Stimulated activated CD8-positive, alpha-beta memory T cell treated with anti-CD3 and anti-CD28 coated beads, Interleukin-12 subunit alpha, Interleukin-12 subunit beta, amount 100 ng/mL, for 24 hours (primary cell): ENCODE measurements around the gene MACROD2.
"Not testable (repeated sequence)": the region's sequence is repeated elsewhere in the genome, so short reads cannot be mapped to it uniquely, and the experiment has no call there.

Experiments
- DNase-seq: peaks from one replicate; pipeline ENCODE4 v3.0.0-alpha.2; 2020; ENCODE audit errors: extremely low read depth

MACROD2 gene

DNA sequence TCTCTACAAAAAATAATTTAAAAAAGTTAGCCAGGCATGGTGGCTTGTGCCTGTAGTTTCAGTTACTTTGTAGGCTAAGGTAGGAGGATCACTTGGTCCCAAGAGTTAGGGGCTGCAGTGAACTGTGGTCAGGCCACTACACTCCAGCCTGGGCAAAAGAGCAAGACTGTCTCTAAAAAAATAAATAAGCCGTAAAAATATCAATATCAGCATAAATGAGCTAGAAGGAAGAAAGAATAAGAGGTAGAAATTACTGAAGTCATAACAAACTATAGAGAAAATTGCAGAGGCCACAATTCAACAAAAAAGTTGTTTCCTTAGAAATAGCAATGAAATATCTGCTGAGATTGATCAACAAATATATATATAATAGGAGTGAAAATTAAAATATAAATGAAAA lies 1169.4 kb downstream of the MACROD2 start:
- DNase-seq: no peak

DNA sequence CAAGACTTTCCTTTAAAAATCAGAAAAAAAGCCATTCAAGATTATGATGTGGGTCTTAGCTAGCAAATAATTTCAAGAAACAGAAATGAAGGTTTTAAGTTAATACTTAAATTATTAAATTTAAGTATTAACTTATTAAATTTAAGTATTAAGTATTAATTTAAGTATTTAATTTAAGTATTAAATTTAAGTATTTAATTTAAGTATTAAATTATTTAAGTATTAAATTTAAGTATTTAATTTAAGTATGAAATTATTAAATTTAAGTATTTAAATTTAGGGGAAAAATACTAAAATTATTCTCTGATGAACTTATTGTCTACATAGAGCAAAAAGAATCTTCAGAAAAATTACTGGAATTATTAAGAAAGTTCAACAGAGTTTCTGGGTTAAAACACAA lies 1171.4 kb downstream of the MACROD2 start:
- no peak for DNase-seq

DNA sequence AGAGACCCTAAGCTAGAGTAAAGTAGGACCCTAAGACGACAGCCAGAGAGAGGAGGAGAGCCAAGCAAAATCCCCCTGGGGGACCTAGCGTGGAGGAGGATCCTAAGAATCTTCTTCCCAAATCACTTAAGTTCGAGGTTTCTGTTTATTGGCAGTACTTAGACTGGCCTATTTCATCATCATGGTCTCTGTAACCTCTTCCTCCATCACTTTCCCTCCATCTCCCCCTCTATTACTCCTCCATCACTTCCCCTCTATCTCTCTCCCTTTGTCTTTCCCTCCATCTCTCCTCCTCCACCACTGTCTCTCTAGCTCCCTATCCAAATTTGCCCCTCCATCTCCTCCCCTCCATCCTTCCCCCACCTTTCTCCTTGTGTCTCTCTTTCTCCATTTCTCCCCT lies 1175.7 kb downstream of the MACROD2 start:
- DNase-seq: no peak

DNA sequence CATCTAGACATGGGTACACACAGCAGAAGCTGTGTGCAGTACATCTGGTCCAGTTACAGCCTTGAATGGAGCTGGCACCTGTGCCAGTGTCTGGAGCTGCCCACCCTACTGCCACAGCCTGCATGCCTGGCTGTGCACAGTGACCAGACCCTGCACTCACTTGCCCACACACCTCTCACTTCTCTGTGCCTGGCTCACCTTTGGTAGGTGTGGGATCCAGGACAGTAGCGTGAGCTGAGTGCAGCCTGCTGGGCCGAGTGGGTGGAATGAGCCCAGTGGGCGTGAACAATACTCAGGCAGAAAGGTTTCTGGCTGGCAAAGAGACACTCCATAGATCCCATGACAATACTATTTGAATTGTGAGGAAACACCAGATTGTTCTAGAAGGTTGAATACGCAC lies 1181.6 kb downstream of the MACROD2 start:
- no peak for DNase-seq

DNA sequence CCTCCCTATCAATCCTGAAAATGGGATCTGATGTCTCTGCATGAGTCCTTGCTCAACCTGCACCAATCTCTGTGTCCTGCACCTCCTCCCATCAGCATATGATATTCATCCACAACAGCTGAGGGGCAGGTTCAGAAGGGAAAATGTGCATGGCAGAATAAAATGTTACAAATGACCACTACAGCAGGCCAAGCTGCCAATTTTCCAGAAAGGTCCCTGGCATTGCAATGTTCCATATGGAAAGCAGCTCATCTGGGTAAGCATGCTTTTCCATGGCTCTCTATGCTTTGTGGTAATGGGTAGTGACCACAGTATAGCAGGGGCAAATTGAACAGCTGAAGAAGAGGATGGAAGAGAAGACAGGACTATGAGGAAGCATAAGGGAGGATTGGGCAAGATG lies 1183.3 kb downstream of the MACROD2 start:
- no peak for DNase-seq

DNA sequence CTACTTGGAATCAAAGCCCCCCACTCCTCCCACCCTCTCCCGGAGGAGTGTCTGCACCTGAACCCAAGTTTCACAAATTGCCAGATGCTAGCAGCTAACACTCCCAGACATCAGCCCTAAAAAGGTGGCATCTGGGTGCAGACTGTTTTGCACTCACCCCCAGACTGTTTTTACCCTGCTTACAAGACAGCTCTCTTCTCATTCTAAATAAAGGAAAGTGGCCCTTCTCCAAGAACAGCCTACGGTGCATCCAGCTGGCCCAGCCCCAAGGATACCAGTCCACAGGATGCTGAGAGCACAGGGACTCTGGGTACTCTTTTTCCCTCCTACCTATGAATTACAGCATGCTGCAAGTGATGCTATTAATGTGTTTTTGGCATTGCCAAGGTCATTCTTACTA lies 1184.1 kb downstream of the MACROD2 start:
- no peak for DNase-seq

DNA sequence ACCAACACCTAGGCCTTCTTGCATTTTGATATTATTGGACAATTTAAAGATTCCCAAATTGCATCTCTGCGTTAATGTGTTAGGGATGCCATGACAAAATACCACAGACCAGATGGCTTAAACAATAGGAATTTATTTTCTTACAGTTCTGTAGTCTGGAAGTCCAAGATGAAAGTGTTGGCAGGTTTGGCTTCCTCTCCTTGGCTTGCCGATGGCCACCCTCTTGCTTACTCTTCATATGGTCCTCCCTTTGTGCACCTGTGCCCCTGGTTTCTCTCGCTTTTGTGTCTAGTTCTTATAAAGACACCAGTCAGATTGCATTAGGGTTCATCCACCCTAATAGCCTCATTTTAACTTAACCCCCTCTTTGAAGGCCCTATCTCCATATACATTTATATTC lies 1184.5 kb downstream of the MACROD2 start:
- DNase-seq: no peak

DNA sequence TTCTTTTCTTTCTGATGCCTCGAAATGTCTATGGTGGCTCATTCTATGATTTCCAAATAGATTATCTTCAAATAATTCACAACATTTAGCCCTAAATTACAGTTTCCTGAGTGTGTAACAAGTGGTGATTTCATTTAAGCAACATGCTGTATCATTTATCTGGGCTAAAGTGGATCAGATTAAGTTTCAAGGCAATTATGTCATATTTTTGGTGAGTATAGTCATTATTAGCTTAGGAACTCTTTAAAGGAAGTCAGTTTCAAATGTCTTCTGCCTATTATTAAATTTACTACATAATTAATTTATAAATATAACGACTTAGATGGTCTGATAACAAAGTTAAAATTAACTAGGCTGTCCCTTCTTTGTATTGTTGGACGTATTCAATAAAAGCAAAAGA lies 1190.0 kb downstream of the MACROD2 start:
- no peak for DNase-seq

DNA sequence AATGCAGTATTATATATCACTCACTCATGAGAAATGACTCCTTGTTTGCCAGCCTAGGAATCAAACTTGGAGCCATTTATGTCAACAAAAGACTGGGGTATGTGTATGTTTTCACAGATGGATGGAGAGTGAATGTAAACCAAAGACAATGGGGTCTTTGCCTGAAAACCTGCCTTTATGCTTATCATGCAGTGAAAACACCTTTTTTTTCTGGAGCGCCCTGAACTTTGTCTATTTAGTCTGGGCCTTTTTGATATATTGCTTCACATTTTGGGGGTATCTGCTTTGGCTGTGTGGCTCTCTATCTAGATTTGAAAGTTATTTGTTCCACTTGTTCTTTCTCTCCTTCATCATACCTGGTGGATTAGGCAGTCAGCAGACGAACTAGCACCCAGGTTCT lies 1190.6 kb downstream of the MACROD2 start:
- DNase-seq: no peak

DNA sequence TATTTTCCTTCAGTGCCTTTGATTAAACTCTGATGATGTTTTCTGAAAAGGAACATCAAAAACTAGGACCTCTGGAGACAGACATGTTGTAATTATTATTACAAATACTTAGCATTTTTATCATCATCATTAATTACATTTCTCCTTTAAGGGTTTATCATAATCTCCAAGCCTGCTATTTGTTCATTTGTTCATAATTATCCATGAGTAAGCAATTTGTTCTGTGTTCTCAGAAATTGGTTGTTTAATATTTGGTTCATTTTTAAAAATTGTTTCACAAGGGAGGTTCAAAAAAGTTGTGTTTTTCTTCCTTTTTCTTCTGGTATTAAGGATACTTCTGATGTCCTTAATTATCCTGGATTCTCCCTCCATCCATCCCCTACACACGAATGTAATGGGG lies 1192.3 kb downstream of the MACROD2 start:
- DNase-seq: no peak

DNA sequence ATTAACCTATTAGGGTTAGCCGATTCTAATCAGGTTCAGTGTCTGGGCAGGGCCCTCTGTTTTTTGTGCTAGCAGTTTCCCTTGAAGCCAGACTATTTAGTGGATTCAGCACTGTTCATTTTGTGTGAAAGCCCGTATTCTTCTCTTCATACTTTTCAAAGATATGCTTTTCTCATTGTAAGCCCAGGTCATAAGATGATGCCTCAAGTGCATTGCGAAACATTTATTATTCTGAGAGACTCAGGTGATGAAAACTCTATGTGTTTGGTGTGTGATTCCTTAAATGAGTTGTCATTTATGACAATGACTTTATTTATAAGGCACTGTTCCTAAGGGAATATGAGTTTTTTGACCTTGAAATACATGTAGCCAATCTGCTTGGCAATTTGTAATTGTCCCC lies 1193.1 kb downstream of the MACROD2 start:
- DNase-seq: no peak

DNA sequence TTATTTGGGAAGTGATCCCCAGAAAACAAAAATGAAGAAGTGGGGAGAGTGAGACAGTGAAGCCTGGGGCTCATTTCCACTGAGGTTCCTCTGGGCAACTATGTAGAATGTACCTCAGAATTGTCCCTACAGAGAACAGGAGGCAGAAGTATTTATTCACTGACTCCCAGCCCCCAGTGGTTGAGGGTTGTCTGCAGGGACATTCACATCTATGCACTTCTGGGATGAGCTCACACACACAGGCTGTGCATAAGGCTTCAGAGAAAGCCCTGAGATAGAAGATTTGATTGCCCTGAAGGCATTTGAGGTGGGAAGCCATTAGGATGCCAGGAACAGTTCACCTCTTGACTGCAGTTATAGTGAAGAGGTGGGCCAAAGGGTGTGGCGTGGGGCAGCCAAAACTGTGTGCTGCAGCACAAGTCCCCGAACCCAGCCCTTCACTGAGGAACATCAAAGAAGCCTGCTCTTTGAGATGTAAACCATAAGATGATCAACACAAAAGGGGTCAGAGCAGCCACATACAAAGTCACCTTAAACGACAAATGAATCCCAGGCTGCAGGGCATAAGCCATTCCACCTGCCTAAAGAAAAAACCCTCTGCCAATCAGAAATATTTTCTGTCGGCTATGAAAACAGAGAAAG lies 1195.9 kb downstream of the MACROD2 start:
- no peak for DNase-seq

DNA sequence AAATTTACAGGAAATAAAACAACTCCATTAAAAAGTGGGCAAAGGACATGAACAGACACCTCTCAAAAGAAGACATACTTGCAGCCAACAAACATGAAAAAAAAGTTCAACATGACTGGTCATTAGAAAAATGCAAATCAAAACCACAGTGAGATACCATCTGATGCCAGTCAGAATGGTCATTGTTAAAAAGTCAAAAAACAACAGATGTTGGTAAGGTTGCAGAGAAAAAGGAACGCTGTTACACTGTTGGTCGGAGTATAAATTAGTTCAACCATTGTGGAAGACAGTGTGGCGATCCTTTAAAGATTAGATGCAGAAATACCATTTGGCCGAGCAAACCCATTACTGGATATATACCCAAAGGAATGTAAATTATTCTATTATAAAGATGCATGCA lies 1200.1 kb downstream of the MACROD2 start:
- DNase-seq: no peak

DNA sequence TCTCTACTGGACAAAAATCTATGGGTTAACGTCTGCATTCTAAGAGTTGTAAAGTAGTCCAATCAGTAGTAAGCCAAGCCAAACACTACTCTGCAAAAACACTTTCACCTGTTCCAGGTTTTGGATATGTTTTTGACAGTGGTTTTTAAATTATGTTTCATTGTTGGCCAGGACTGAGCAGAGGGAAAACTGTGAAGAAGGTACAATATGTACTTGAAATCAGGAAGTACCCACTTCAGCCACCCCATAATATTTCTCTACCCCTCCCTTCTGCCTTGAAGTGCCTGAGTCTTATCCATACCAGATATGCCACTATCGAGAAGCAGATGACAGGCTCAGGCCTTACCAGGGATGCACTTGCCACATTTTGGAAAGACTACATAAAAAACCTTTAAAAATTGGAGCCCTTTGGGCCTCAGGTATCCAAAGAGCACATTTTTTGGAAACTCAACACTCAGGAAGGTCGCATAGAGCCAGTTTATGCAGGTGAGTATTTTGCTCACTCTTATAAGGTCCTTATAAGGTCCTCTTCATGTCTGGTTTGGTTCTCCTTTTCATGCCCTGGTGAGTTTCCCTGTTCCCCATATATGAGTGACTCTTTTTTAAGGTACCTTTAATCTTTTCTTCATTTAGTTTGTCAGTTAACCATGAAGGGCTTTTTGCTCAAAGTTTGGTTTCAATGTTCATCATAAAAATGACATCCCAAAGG lies 1201.4 kb downstream of the MACROD2 start:
- DNase-seq: no peak

DNA sequence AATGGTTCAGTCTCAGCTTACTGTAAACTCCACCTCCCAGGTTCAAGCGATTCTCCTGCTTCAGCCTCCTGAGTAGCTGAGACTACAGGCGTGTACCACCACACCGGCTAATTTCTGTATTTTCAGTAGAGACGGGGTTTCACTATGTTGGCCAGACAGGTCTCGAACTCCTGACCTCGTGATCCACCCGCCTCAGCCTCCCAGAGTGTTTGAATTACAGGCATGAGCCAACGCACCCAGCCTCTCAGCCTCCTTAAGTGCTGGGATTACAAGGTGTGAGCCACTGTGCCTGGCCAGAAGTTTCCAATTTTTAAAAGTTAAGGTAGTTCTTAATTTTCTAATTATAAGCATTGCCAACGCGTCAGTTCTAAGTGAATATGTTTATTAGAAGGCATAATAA lies 1202.7 kb downstream of the MACROD2 start:
- not testable (repeated sequence) for DNase-seq

DNA sequence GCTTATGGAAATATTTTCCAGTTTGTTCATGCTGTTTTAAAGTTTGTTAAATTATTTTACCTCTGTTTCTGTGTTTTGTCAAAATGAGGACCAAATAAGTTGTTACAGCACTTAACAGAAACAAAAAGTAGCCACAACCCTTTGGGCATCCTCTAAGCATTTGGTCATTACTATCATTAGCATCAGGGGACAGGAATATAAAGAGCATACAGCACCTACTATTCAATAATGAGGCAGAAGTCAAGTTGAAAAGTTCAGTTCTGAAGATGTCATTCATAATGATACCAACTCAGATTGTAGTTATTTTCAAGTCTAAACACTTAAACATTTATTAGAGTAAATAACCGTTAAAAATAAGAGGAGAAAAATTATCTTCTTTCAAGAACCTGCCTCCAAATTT lies 1204.4 kb downstream of the MACROD2 start:
- no peak for DNase-seq

DNA sequence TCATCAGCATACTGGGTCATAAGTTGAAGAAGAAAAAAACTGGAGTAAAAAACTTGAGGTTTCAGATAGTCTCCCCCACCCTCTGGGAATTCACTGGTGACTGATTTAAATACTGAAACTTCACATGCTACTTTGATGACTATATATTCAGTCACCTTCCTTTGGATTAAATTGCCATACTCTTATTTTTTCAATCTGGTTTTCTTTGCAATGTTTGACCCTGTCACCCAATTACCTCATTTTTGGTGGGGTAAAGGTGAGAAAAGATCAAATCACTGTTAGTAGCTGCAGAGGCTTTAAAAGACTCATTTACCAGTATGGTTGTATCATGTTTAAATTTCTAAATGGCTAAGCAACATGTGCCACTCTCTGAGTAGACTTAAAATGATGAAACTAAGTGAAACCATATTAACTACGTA lies 1204.8 kb downstream of the MACROD2 start:
- DNase-seq: no peak

DNA sequence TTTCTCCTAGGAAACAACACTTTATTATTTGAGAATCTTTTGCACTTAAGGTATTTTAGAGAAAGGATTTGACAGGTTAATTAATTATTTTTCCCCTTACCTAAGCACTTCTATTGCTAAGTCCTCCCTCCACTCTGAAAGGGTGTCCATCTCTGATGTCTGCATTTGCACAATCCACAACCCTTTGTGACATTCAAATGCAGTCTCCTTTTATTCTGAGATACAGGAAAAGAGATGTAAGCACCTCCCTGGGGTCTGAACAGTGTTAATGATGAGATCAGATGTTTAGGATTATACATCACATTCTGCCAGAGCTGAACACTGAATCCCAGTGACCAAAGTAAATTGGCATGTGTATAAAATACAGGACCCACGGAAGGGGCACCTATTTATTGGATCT lies 1206.3 kb downstream of the MACROD2 start:
- no peak for DNase-seq

DNA sequence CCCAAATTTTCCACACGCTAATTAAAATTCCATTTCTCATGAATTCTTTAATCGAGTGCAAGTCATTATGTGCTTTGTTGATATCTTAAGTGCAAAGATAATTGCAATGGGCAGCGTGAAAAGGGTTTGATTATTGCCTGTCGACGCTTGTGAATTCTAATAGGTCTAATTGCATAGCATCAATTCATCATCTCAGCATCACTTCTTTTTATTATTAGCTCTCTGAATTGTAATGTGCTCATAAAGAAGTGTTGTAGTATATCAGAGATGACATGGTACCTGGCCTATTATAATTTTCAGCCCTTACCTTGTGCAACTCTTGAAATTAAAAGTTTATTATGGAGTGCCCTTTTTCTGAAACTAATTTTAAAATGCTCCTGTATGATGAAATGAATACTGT lies 1208.9 kb downstream of the MACROD2 start:
- no peak for DNase-seq

DNA sequence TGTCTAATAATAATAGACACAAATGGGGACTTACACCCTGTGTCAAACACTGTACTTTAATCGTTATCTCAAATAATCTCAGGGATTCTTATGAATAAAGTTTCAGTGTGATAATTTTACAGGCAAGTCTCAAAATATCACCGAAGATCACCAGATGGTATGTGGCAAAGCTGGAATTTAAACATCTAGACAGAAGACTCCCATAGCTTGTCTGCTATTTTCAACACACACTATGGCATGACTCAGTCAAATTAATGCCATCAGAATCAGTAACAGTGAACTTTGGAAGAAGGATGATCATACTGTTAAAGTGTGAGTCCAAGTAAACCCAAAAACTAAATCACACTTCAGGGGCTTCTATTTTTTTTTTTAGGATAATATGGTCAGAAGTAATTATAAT lies 1209.7 kb downstream of the MACROD2 start:
- DNase-seq: no peak

DNA sequence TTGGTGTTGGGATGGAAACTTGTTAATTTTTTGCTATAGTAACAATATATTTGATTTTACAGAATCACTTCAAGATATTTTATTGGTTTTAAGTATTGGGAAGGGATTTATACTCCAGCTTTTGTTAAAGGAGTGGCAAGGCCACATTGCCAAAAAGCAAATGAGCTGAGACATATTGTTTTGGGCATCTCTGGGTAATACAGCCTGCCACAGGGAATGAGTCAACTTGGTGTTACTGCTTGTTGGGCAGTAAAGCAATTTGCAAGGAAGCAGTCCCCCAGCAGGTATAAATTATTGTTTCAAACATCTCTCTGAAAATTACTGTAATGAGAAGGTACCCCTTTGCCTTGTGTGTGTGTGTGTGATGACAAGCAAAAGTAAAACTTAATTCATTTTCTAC lies 1210.4 kb downstream of the MACROD2 start:
- no peak for DNase-seq

DNA sequence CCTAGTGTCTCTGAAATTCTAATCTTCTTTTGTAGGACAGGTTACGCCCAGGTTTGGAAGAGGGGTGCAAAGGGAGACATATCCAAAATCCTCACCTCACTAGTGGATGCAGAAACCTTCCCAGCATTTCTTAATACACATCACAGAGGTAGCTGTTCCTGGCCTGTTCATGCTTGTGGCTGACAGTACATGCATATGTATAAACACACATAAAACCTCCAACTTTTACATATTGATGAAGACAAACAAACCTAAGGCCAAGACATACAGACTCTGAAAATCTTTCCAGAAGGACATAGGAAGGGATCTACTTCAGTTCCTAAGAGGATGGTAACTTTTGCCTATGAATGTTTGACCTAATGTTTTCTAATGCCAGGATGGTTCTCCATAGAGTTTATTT lies 1214.2 kb downstream of the MACROD2 start:
- DNase-seq: no peak

DNA sequence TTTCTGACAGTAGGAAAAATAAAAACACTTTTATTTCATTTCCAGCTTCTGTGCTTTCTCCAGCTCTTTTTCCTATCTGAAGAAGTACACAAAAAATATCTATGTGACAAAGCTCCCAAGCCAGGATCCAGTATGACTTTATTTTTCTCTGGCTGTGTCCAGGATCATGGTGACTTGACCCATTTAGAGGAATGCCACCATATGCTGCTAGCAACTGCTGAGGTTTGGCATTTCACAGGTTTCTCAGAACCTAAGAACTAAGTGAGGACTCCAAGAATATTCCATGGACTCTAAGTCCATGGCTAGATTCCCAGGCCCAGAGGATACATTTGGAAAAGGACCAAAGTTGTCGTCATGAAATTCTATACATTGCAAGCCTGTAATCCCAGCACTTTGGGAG lies 1218.7 kb downstream of the MACROD2 start:
- no peak for DNase-seq
